ENCODE data around the gene ASMTL. TPM values are rescaled to one million over a fixed set of nuclear protein-coding genes. Genes with fewer than 3 reads are reported as not detected.

The ASMTL gene
- total RNA-seq, 2 donors from 2014 or later = 43.1 to 44.2 TPM

GRCh38 chrX:1488745-1489144 is 36.0 kb upstream of the ASMTL start:
- intact Hi-C loops (cut with DNase I) = no loop called here
- H3K9me3 ChIP-seq = no peaks in the 10 kb centered on the region
- H3K27ac ChIP-seq = no peak overlapping the region
- 100% methylated on average over 1 of the region's 1 CpG for WGBS
- no peaks in the 10 kb centered on the region for H3K36me3 ChIP-seq
- no peak overlapping the region for H3K4me3 ChIP-seq
- H3K27me3 ChIP-seq (replicated peaks; ENCODE audit: insufficient read depth) = no peaks in the 10 kb centered on the region
- no peak for DNase-seq (ENCODE audit: low spot score)
- H3K4me1 ChIP-seq (replicated peaks) = no peaks in the 10 kb centered on the region
- TF ChIP-seq POLR2A (IDR thresholded peaks at IDR 0.05) (no peak), CTCF (IDR thresholded peaks at IDR 0.05) (no peak), POLR2AphosphoS5 (IDR thresholded peaks at IDR 0.05) (no peak)

- no peak for DNase-seq (ENCODE audit: low spot score)
- H3K27me3 ChIP-seq (replicated peaks; ENCODE audit: insufficient read depth) = no peaks in the 10 kb centered on the region
- H3K36me3 ChIP-seq = no peaks in the 10 kb centered on the region
- H3K9me3 ChIP-seq = no peaks in the 10 kb centered on the region
- H3K27ac ChIP-seq = no peak overlapping the region
- 94% methylated on average over 3 of the region's 3 CpGs for WGBS
- no peak for TF ChIP-seq CTCF (IDR thresholded peaks at IDR 0.05)
- no peak for TF ChIP-seq POLR2AphosphoS5 (IDR thresholded peaks at IDR 0.05)
- no peak for TF ChIP-seq POLR2A (IDR thresholded peaks at IDR 0.05)
- no peak overlapping the region for H3K4me3 ChIP-seq
- intact Hi-C loops (cut with DNase I) = no loop called here
- H3K4me1 ChIP-seq (replicated peaks) = no peaks in the 10 kb centered on the region
Observed at GRCh38 chrX:1488141-1488540, 35.4 kb upstream of the ASMTL start.

- Histone ChIP-seq H3K4me3 (no peak overlapping the region), H3K9me3 (no peaks in the 10 kb centered on the region), H3K4me1 (replicated peaks) (no peaks in the 10 kb centered on the region), H3K27me3 (replicated peaks; ENCODE audit: insufficient read depth) (no peaks in the 10 kb centered on the region), H3K27ac (no peak overlapping the region), H3K36me3 (no peaks in the 10 kb centered on the region)
- no peak for DNase-seq (ENCODE audit: low spot score)
- intact Hi-C loops (cut with DNase I) = no loop called here
- no peak for TF ChIP-seq POLR2A (IDR thresholded peaks at IDR 0.05)
- no peak for TF ChIP-seq CTCF (IDR thresholded peaks at IDR 0.05)
- no peak for TF ChIP-seq POLR2AphosphoS5 (IDR thresholded peaks at IDR 0.05)
- 91% methylated on average over 5 of the region's 5 CpGs for WGBS
Observed at GRCh38 chrX:1487401-1487800, 34.7 kb upstream of the ASMTL start.

GRCh38 chrX:1486749-1487361 is 34.1 kb upstream of the ASMTL start:
- no peak overlapping the region for H3K27ac ChIP-seq
- H3K4me1 ChIP-seq (replicated peaks) = no peaks in the 10 kb centered on the region
- H3K9me3 ChIP-seq = no peaks in the 10 kb centered on the region
- H3K4me3 ChIP-seq = no peak overlapping the region
- intact Hi-C loops (cut with DNase I) = no loop called here
- H3K36me3 ChIP-seq = no peaks in the 10 kb centered on the region
- TF ChIP-seq POLR2AphosphoS5 (IDR thresholded peaks at IDR 0.05) (no peak), CTCF (IDR thresholded peaks at IDR 0.05) (no peak), POLR2A (IDR thresholded peaks at IDR 0.05) (no peak)
- H3K27me3 ChIP-seq (replicated peaks; ENCODE audit: insufficient read depth) = no peaks in the 10 kb centered on the region
- 63% methylated on average over 17 of the region's 18 CpGs for WGBS
- no peak for DNase-seq (ENCODE audit: low spot score)

GRCh38 chrX:1486177-1486576 is 33.5 kb upstream of the ASMTL start:
- WGBS = 83% methylated on average over 5 of the region's 5 CpGs
- no peaks in the 10 kb centered on the region for H3K27me3 ChIP-seq (replicated peaks; ENCODE audit: insufficient read depth)
- H3K4me1 ChIP-seq (replicated peaks) = no peaks in the 10 kb centered on the region
- H3K36me3 ChIP-seq = no peaks in the 10 kb centered on the region
- H3K4me3 ChIP-seq = no peak overlapping the region
- no peak overlapping the region for H3K27ac ChIP-seq
- H3K9me3 ChIP-seq = no peaks in the 10 kb centered on the region
- no peak for DNase-seq (ENCODE audit: low spot score)
- intact Hi-C loops (cut with DNase I) = no loop called here
- TF ChIP-seq POLR2A (IDR thresholded peaks at IDR 0.05) (no peak), POLR2AphosphoS5 (IDR thresholded peaks at IDR 0.05) (no peak), CTCF (IDR thresholded peaks at IDR 0.05) (no peak)

All from prostate gland (tissue), 2 donors.